ENCODE measurements around the gene KIAA1191.
"Not testable (repeated sequence)": the region's sequence is repeated elsewhere in the genome, so short reads cannot be mapped to it uniquely, and the experiment has no call there.

GRCh38 chr5:176408252-176408573 is 46.6 kb upstream of the KIAA1191 start:
- TF ChIP-seq CTCF (conservative IDR thresholded peaks at IDR 0.05; ENCODE audit: low read length); EZH2phosphoT487 (IDR thresholded peaks at IDR 0.05; ENCODE audit: borderline replicate concordance): not testable (repeated sequence)

Data from Loucy (cell line).